Stimulated activated naive CD4-positive, alpha-beta T cell (primary cell): Measurements from ENCODE around the gene ADCY9.
A peak's percentile ranks its signal among the peaks of the same experiment; 100 is the strongest.
"Not testable (repeated sequence)": the region's sequence is repeated elsewhere in the genome, so short reads cannot be mapped to it uniquely, and the experiment has no call there.

Source experiments
- DNase-seq, 6 experiments: peaks; one replicate each; lab custom pipeline; 2025; lab: John Stamatoyannopoulos, UW

Gene ADCY9

DNA sequence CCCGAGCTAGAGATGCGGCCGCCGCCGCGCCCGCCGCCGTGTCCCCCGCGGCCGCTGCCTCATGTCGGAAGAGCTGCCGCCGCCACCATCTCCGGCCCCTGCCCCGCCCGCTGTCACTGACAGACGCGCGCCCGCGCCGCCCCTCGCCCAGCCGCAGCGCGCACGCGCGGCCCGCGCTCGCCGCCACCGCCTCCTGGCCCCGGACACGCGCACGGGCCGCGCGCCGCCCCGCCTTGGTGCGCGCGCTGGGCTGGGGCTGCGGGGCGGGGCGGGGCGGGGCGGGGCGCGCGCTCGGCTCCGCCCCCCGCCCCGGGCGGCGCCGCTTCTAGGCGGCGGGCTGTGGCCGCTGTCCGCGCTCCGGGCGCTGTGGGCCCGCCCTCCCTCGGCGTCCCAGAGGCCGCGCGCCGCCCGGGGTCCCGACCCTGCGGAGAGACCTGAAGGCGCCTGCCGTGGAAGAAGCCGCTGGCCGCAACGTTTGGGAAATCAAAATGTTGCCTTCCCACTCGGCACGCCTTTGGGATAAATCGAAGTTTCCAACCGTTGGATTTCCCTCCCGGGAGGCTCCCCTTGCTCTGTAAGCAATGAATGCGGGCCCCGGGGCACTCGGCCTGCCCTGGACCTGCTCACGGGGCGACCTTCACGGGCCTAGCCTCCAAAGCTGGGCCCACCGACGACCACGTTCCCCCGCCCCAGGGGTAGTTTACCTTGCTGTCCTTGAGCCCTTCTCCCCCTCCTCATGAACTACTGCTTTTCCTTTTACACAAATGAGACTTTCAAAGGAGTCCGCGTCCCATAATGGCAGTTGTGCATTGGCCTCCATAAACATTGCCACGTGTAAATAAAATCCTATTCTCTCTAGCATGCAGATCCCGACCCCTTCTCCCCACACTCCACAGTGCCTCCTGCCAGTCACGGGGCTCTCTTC, at the start of gene ADCY9:
ADCY9 (minus strand) TSS at position 118 of the 925 bp plus-strand sequence. CDS start 1,000 bp downstream, outside the sequence.
- peak; percentile 58 to 76 (median 69) for DNase-seq

DNA sequence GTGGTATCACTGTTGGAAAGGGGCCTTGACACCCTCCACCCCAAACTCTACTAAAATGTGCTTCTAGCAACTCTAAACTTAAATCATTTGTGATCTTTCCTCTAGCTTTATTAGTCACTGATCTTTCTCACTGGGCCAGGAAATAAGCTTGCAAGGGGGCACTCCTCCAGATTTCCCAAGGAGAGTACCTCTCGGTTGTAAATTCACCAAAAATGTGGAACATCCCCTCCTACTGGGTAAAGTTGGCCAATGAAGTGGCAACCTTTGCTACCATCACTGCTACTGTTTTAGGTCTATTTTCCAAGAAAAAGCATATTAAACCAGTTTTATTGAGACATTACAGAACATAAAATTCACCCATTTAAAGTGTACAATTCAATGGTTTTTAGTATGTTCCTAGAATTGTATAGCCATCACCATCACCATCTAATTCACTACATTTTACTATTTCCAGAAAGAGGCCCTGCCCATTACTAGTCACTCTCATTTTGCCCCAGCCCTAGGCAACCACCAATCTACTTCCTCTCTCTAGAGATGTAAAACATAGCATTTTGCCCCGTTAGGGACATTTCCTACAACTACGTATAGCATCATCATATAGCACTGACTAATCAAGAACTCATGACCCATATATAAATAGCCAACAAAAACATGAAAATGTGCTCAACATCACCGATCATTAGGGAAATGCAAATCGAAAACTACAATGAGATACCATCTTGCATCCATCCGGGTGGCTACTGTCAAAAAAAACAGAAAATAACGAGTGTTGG, 44.6 kb upstream of the ADCY9 start:
- no peak for DNase-seq

DNA sequence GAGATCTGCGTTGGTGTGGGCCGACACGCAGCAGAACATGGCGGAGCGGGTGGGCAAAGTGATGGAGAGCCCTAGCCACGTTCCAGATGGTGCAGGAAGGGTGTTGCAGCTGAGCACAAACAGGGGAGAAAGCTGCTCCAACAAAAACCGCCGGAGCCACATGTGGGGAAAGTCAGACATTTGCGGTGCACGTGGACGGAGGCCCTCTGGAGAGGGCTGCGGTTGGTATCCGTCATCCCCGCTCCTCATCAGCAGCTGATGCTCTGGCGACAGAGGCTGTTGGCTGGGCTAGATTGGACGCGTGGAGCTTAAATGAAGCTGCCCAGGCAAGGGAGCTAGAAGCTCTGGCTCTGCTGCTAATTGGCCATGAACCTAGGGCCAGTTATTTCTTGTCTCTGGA, 43.5 kb upstream of the ADCY9 start:
- DNase-seq: no peak

DNA sequence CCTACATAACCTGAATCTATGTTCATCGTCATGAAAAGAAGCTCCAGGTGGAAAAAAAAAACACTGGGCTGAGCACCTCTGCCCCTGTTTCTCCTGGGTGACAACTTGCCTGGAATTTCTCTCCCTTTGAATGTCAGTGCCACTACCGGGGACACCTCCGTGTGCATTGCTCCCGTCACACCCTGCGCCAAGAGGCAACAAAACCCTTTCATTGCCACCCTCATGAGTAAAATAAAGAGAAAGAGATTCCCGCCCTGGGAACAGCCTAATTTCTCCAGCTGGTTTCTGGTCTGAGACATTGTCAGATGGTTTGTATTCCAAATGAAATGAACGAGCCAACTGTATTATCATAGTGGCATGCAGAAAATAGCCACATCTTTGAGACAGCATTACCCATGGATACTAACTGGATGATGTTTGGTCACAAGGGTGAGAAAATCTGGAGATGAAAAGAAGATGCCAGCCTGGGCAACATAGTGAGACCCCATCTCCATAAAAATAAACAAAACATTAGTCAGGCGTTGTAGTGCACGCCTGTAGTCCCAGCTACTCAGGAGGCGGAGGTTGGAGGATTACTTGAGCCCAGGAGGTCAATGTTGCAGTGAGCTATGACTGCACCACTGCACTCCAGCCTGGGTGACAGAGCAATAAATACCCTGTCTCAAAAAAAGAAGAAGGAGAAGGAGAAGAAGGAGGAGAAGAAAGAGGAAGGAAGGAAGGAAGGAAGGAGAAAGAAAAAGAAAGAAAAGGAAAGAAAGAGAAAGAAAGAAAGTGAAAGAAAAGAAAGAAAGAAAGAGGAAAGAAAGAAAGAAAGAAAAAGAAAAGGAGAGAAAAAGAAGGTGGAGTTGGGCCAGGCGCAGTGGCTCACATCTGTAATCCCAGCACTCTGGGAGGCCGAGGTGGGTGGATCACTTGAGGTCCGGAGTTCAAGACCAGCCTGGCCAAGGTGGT, 42.2 kb upstream of the ADCY9 start:
- DNase-seq: no peak

DNA sequence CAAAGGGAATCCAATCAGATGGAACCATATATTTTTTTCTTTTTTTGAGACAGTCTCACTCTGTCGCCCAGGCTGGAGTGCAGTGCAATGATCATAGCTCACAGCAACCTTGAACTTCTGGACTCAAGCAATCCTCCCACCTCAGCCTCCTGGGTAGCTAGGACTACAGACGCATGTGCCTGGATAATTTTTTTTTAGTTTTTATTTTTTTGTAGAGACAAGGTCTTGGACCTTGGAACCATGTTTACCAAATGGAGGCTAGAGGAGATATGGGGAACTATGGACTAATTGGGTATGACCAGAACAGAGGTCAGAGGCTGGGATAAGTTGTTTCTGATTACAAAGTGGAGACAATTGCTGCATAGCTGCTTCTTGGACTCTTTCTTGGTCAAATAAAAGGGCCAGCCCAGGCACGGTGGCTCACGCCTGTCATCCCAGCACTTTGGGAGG, 41.2 kb upstream of the ADCY9 start:
- no peak for DNase-seq

DNA sequence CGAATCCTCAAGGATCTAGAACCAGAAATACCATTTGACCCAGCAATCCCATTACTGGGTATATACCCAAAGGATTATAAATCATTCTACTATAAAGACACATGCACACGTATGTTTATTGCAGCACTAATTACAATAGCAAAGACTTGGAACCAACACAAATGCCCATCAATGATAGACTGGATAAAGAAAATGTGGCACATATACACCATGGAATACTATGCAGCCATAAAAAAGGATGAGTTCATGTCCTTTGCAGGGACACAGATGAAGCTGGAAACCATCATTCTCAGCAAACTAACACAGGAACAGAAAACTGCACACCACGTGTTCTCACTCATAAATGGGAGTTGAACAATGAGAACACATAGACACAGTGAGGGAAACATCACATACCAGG, 40.3 kb upstream of the ADCY9 start:
- DNase-seq: not testable (repeated sequence)

DNA sequence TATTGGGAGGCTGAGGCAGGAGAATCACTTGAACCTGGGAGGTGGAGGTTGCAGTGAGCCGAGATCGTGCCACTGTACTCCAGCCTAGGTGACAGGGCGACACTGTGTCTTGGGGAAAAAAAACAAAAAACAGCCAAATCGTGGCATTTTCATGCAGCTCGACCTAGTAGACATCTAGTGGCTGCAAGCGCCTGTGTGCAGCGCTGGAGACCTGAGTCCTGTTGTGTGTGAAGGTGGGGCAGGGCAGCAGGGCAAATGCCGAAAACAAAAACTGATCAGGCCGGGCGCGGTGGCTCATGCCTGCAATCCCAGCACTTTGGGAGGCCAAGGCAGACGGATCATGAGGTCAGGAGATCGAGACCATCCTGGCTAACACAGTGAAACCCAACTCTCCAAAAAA, 37.1 kb upstream of the ADCY9 start:
- DNase-seq: not testable (repeated sequence)

DNA sequence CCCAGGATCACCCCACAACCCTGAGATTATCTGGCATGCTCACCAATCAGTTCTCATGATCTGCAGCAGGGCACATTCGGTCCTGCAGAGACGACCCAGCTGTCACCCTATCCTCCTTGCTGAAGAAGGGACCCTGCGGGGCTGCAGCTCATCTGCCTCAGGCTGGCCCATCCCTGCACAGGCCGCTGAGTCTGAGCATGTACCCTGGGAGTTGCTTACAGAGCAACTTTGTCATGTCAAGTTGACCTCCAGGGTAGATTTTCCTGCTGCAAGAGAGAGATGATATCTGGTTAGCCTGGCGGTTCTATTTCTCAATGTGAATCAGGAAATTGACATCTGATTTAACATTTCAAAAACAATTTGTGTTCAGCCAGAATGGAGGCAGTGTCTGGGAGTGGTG, 36.0 kb upstream of the ADCY9 start:
- no peak for DNase-seq

DNA sequence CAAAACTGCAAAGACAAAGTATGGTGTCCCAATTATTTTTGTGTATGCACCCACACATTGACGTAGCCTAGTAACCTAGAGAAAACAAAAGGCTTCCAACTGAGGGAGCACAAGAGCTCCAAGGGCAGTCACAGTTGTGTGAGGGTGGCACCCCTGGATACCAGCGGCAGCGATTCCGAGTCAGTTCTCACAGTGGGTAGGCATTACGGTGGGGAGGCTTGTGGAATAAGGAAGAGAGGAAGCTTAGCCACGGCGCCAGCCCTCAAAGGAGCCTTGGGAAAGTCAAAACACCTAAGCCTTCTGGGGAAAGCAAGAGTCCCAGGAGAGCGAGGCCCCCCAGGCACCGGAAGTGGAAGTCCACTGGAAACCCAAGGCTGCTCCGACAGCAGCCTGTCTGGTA, 31.0 kb upstream of the ADCY9 start:
- no peak for DNase-seq

DNA sequence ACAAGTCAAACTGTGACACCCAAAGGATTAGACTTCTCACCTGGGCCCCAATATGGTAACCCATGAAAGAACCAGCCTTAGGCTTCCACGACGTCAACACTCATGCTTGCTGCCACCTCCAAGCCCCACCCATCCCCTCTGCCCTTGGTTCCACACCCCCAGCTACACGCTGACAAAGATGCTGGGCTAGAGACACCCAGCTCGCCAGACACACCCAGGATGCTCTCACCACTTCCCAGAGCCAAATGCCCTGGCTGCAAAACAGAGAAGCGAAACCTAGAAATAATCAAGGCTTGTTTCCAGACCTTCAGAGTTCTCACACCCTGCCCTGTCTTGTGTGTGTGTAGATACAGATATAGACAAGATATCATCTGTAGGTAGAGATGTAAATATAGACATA, 26.0 kb upstream of the ADCY9 start:
- DNase-seq: peak in 3 of 6 experiments; percentile 8 to 31 (median 22)

DNA sequence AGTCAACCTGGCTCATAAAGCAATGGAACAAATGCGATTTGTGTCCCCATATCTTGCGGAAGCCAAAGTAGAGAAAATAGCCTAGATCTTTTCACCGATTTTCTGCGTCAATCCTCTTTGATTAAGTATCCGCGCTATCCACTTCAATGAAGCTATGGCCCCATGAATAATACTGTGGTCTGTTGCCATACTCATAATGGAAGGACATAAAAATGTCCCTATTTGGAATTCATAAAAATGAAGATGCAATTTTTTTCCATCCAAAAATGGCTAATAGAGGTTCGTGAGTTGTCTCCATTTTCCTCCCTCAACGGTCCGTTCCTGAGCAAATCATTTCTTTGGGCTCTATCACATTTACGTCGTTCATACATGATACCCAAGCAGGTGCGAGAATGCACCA, 25.4 kb upstream of the ADCY9 start:
- no peak for DNase-seq

DNA sequence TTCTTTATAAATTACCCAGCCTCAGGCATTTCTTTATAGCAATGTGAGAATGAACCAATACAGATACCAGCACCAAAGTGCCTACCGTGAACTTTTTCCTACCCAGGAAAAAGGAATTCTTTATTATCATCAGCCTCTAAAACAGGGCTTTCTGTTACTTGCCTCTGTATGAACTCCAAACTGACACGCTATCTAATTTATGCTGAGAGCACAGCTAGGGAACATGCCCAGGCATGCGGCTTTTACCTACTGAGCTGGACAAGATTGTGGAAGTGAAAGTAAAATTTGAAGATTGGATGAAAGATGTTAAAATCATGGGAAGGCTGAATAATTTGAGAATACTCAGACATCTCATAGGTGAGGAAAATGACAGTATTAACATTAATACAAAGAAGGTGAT, 24.4 kb upstream of the ADCY9 start:
- no peak for DNase-seq

DNA sequence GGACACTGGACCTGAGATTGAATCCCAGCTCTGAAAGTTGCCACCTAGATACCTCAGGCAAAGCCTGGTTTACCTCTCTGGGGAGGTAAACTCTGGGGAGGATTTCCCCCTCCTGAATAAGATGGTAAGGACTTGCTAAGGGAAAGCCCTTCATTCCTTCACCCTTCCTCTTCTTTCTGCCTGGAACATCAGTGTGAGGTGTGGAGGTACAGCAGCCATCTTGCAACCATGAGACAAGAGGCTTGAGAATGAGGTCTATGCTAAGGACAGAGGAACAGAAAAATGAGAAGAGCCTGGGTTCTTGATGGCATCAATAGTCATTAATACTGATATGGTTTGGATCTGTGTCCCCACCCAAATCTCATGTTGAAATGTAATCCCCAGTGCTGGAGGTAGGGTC, 23.7 kb upstream of the ADCY9 start:
- DNase-seq: no peak

DNA sequence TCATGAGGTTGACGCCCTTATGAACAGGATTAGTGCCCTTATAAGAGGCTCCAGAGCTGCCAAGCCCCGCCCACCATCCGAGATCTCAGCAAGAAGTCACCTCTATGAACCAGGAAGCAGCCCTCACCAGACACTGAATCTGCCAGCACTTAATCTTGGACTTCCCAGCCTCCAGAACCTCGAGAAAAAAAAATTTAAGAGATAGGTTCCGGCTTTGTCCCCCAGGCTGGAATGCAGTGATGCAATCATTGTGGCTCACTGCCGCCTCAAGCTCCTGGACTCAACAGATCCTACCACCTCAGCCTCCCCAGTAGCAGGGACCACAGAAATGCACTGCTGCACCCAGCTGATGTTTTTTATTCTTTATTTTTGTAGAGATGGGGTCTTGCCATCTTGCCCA, 22.5 kb upstream of the ADCY9 start:
- no peak for DNase-seq

DNA sequence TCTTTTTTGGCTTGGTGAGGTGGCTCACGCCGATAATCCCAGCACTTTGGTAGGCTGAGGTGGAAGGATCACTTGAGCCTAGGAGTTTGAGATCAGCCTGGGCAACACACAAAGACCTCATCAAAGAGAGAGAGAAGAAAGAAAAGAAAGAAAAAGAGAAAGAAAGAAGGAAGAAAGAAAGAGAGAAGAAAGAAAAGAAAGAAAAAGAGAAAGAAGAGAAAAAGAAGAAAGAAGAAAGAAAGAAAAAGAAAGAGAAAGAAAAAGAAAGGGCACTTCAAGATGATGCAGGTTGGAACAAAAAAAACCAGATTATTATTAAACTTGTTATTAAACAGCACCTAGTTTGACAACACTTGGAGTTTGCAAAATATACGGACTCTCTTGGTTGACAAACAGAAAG, 21.2 kb upstream of the ADCY9 start:
- DNase-seq: no peak

DNA sequence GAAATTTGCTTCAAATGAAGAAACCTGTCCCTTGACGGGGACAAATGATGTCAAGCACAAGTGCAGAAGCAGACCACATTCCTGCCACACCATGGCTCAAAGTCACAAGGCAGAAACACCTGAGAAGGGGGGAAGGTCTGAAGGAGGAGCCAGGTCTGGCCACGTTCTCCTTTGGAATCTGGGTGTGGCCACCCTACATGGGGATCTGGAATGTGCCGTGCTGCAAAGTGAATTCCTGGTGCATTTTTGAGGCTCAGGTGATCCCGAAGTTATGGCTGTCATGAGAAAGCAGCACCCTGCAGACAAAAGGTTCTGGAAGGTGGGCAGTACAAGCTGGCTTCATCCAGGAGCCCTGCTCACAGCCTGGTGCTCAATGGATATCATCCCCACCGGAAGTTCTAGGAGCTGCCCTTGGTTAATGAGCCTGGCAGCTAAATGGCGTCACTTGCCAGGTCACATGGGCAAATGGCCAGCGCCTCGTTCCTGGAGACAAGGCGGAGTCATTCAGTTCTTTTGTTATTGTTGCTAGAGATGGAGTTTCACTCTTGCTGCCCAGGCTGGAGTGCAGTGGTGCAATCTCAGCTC, 20.1 kb upstream of the ADCY9 start:
- DNase-seq: no peak

DNA sequence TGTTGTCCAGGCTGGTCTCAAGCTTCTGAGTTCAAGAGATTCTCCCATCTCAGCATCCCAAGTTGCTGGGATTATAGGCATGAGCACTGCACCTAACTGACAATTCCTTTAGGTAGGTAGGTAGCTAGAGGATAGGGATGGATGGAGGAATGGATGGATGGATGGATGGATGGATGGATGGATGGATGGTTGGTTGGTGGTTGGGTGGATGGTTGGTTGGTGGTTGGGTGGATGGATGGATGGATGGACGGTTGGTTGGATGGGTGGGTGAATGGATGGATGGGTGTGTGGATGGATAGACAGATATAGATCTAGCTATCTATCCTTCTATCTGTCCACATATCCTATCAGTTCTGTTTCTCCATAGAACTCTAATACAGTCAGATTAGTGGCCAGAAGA, 19.3 kb upstream of the ADCY9 start:
- no peak for DNase-seq

DNA sequence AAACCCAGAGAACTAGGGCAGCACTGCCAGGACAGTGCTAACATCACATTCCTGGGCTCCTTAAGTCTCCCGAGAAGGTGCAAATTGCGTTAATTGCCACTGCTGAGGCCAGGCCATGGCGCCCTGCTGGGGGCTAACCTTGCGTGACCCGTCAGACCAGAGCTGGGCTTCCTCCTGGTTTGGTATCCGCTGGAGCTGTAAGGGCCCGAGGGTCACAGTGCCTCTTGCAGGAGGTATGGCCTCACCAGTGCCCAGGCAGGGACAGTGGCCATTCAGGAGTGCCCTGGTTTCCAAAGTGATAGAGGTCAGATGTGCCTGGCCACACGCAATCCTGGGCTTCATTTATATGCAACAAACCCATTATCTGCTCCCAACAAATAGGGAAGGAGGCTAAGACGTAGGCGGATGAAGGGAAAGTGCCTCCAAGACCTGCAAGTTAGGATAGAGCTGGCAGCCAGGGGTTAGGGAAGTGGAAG, 17.7 kb upstream of the ADCY9 start:
- DNase-seq: no peak

DNA sequence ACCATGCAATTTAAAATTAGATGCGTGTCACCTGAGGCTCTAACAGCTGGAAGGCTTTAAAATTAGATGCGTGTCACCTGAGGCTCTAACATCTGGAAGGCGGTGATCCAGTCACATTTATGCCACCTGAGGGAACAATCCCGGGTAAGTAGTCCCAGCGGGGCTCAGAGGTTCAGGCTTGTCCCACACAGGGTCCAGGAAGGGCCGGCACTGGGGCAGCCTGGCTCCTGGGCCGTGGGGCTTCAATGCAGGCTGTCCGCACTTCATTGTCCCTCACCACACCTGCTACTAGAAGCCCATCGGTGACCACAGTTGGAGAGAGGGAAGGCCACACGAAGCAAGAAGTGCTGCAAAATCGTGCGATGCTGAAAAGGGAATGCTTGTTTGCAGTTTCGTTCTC, 15.4 kb upstream of the ADCY9 start:
- no peak for DNase-seq

DNA sequence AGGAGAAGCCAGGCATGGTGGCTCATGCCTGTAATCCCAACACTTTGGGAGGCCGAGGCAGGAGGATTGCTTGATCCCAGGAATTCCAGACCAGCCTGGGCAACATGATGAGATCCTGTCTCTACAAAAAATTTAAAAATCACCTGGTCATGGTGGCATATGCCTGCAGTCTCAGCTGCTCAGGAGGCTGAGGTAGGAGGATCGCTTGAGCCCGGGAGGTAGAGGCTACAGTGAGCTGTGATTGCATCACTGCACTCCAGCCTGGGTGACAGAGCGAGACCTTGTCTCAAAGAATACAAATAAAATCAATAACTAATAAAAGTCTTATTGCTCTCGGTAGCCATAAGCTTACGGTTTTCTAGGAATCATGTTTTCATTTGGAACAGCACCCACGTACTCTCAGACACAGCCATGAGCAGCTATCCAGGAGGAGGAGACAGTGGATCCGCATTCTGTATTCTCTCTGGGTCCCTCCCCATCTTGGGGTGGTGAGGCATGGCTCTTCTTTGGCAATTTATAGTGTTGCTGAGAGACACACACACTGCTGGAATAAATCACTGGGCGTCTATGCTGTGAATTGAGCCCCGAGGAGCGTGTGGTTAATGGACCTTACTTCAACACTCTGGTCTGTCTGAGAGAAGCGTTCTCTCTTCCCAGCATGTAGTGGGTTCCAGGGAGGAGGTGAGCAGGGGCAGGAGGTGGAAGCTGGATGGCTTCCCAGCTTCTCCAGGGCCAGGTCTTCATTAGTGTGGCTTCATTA, 8.5 kb upstream of the ADCY9 start:
- no peak for DNase-seq
